Measurements from ENCODE around the gene STIP1. TPM values are rescaled to one million over a fixed set of nuclear protein-coding genes. Genes with fewer than 3 reads are reported as not detected.
"Not testable (repeated sequence)": the region's sequence is repeated elsewhere in the genome, so short reads cannot be mapped to it uniquely, and the experiment has no call there.

STIP1 gene
- total and polyA plus RNA-seq, 2 donors (not counting 3 experiments of a cell fraction or from before 2014, with no cell fraction given) = 117 to 226 TPM

GRCh38 chr11:64161037-64161436, 24.9 kb upstream of the STIP1 start:
- H3K9me3 ChIP-seq (replicated peaks; ENCODE audit: control insufficient read depth, insufficient read depth, low read length) = no peaks in the 10 kb centered on the region
- ChIA-PET CTCF (interaction anchor here (1.6 kb wide), 1 partner anchor 13 kb away, joined by 4 read pairs; no protein-coding TSS in a partner anchor), POLR2A (no interaction called here)
- dilution Hi-C loops (cut with MboI; ENCODE audit: extremely low pct_ligation_motif_present, low sequenced_read_pairs) (no loop called here), intact Hi-C loops (cut with micrococcal nuclease) (no loop called here)
- no peaks in the 10 kb centered on the region for H3K9me1 ChIP-seq (replicated peaks; ENCODE audit: control insufficient read depth, extremely low read depth, insufficient read depth, low read length)
- no peaks in the 10 kb centered on the region for H3K27me3 ChIP-seq (ENCODE audit: control insufficient read depth in 2 of 2, insufficient read depth in 2 of 2, low read length in 2 of 2)
- peaks cover 11% of the 10 kb centered on the region for H3K79me2 ChIP-seq (ENCODE audit: control insufficient read depth, insufficient read depth, low read length)
- H3K4me3 ChIP-seq (replicated peaks in 1 of 3; ENCODE audit: insufficient read depth in 1 of 3, low read depth in 1 of 3, low read length in 3 of 3) = no peak overlapping the region
- FAIRE-seq = no peak
- no peaks in the 10 kb centered on the region for H3K36me3 ChIP-seq (ENCODE audit: control insufficient read depth in 2 of 2, extremely low read depth in 1 of 2, insufficient read depth in 2 of 2, low read length in 2 of 2)
- H3K27ac ChIP-seq (ENCODE audit: insufficient read depth, low read depth, low read length) = no peak overlapping the region
- no peak for DNase-seq (ENCODE audit: low read depth, low spot score)
- no peak overlapping the region for H3K4me2 ChIP-seq (ENCODE audit: insufficient read depth, low read length)
- no peaks in the 10 kb centered on the region for H4K20me1 ChIP-seq (replicated peaks; ENCODE audit: control insufficient read depth, extremely low read depth, insufficient read depth, low read length)
- no TSS peak for BruUV-seq (replicated peaks)
- TF ChIP-seq EZH2 (IDR thresholded peaks at IDR 0.05; ENCODE audit: borderline replicate concordance, low read depth, low read length, severe bottlenecking) (no peak), POLR2A (IDR thresholded peaks at IDR 0.05; ENCODE audit: low read depth, low read length) (no peak), POLR2AphosphoS5 (IDR thresholded peaks at IDR 0.05; ENCODE audit: insufficient read depth, low read depth, low read length) (no peak), MAX (IDR thresholded peaks at IDR 0.05; ENCODE audit: insufficient read depth, insufficient read length) (no peak)
- H3K9ac ChIP-seq (replicated peaks; ENCODE audit: extremely low read depth, insufficient read depth, low read length) = no peak overlapping the region
- peaks cover 7% of the 10 kb centered on the region for H3K4me1 ChIP-seq (ENCODE audit: control insufficient read depth, extremely low read depth, insufficient read depth, low read length)
- H2AFZ ChIP-seq (ENCODE audit: low read depth, low read length) = no peak overlapping the region

GRCh38 chr11:64162769-64163168, 23.2 kb upstream of the STIP1 start:
- H3K9me1 ChIP-seq (replicated peaks; ENCODE audit: control insufficient read depth, extremely low read depth, insufficient read depth, low read length); FAIRE-seq; BruUV-seq (replicated peaks); DNase-seq (ENCODE audit: low read depth, low spot score); H3K36me3 ChIP-seq (ENCODE audit: control insufficient read depth in 2 of 2, extremely low read depth in 1 of 2, insufficient read depth in 2 of 2, low read length in 2 of 2); dilution Hi-C loops (cut with MboI; ENCODE audit: extremely low pct_ligation_motif_present, low sequenced_read_pairs); H4K20me1 ChIP-seq (replicated peaks; ENCODE audit: control insufficient read depth, extremely low read depth, insufficient read depth, low read length); H3K4me1 ChIP-seq (ENCODE audit: control insufficient read depth, extremely low read depth, insufficient read depth, low read length); POLR2A ChIA-PET; H3K9ac ChIP-seq (replicated peaks; ENCODE audit: extremely low read depth, insufficient read depth, low read length); H3K4me3 ChIP-seq (replicated peaks in 1 of 3; ENCODE audit: insufficient read depth in 1 of 3, low read depth in 1 of 3, low read length in 3 of 3); H3K9me3 ChIP-seq (replicated peaks; ENCODE audit: control insufficient read depth, insufficient read depth, low read length); H3K4me2 ChIP-seq (ENCODE audit: insufficient read depth, low read length); H3K27ac ChIP-seq (ENCODE audit: insufficient read depth, low read depth, low read length); intact Hi-C loops (cut with micrococcal nuclease); H2AFZ ChIP-seq (ENCODE audit: low read depth, low read length); H3K27me3 ChIP-seq (ENCODE audit: control insufficient read depth in 2 of 2, insufficient read depth in 2 of 2, low read length in 2 of 2): not testable (repeated sequence)
- CTCF ChIA-PET = interaction anchor here (0.7 to 1.6 kb wide), 3 partner anchors 7 to 15 kb away, joined by 3 to 5 read pairs (median 4); no protein-coding TSS in a partner anchor
- H3K79me2 ChIP-seq (ENCODE audit: control insufficient read depth, insufficient read depth, low read length) = peaks cover 11% of the 10 kb centered on the region
